ENCODE data around the gene SMCO2.

DNA sequence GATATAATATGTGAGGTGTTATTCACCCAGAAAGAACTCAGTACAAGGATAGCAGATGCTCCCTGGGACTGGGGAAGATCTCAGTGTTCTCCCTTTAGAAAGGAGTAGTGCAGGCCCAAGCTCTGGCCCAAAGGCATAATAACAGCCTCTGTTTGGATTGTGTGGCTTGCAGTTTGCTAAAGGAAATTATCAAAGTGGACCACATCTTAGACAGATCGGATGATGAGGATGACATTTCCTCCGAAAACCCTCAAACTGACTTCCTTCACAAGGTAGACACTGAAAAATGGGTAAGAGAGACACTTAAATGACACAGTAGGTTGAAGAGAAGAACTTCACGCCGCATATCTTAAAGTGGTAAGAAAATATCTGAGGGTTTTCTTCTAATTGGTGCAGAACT, 26.1 kb downstream of the SMCO2 start:
- TF ChIP-seq ZNF274 (IDR thresholded peaks at IDR 0.05; ENCODE audit: low read depth, low read length) (no peak), YY1 (IDR thresholded peaks at IDR 0.05; ENCODE audit: insufficient read depth, insufficient read length) (no peak)
